Astrocyte (in vitro differentiated cells and primary cell): ENCODE data around the gene STMN1. TPM values are rescaled to one million over a fixed set of nuclear protein-coding genes. Genes with fewer than 3 reads are reported as not detected.

Source experiments
- DNase-seq: peaks from one replicate; pipeline ENCODE4 v3.0.0-alpha.2; 2010; ENCODE audit warnings: low read depth
- FAIRE-seq: peaks from 2 replicates; lab custom pipeline; 2011; peaks lifted over from hg19 to GRCh38; lab: Jason Lieb, UNC
- H2AFZ ChIP-seq: 2 replicates; pipeline ENCODE4 v1.6.0; 2012; ENCODE audit warnings: low read depth, low read length, inconsistent platforms
- H3K27ac ChIP-seq: 2 replicates; pipeline ENCODE4 v1.5.1; 2011; ENCODE audit warnings: low read depth, low read length, inconsistent platforms
- H3K27me3 ChIP-seq: 2 replicates; pipeline ENCODE4 v1.6.0; 2011; ENCODE audit warnings: low read length, inconsistent platforms; ENCODE audit not compliant: insufficient read depth
- H3K36me3 ChIP-seq: 2 replicates; pipeline ENCODE4 v1.5.1; 2011; ENCODE audit warnings: low read length, inconsistent platforms; ENCODE audit not compliant: insufficient read depth
- H3K4me1 ChIP-seq: 2 replicates; pipeline ENCODE4 v1.5.1; 2011; ENCODE audit warnings: low read length, inconsistent platforms; ENCODE audit not compliant: insufficient read depth
- H3K4me2 ChIP-seq: 2 replicates; pipeline ENCODE4 v1.6.0; 2012; ENCODE audit warnings: low read length, inconsistent platforms
- H3K4me3 ChIP-seq: 2 replicates; pipeline ENCODE4 v1.5.1; 2011; ENCODE audit warnings: low read depth, mild to moderate bottlenecking, low read length, inconsistent platforms; ENCODE audit not compliant: insufficient read depth
- H3K79me2 ChIP-seq: 2 replicates; pipeline ENCODE4 v1.6.0; 2012; ENCODE audit warnings: mild to moderate bottlenecking, low read length, inconsistent platforms; ENCODE audit not compliant: insufficient read depth
- H3K9ac ChIP-seq: 2 replicates; pipeline ENCODE4 v1.6.0; 2012; ENCODE audit warnings: mild to moderate bottlenecking, low read length, inconsistent platforms
- H3K9me3 ChIP-seq: 2 replicates; pipeline ENCODE4 v1.5.1; 2012; ENCODE audit warnings: low read depth, mild to moderate bottlenecking, low read length, inconsistent platforms; ENCODE audit not compliant: insufficient read depth
- H4K20me1 ChIP-seq: 2 replicates; pipeline ENCODE4 v1.6.0; 2012; ENCODE audit warnings: low read length, inconsistent platforms; ENCODE audit not compliant: insufficient read depth
- H3K27ac Mint-ChIP-seq: one replicate; pipeline ENCODE4 v1.8.0; 2021; ENCODE audit warnings: mild to moderate bottlenecking, mixed read lengths; ENCODE audit not compliant: unreplicated experiment
- H3K27me3 Mint-ChIP-seq: one replicate; pipeline ENCODE4 v1.8.0; 2021; ENCODE audit warnings: low read depth, mixed read lengths; ENCODE audit not compliant: unreplicated experiment
- H3K36me3 Mint-ChIP-seq: one replicate; pipeline ENCODE4 v1.8.0; 2021; ENCODE audit warnings: low read depth, mixed read lengths; ENCODE audit not compliant: unreplicated experiment
- H3K4me1 Mint-ChIP-seq: one replicate; pipeline ENCODE4 v1.8.0; 2021; ENCODE audit warnings: low read depth, mixed read lengths; ENCODE audit not compliant: unreplicated experiment
- H3K4me3 Mint-ChIP-seq: one replicate; pipeline ENCODE4 v1.8.0; 2021; ENCODE audit warnings: mild to moderate bottlenecking, moderate library complexity, mixed read lengths; ENCODE audit not compliant: unreplicated experiment
- H3K9me3 Mint-ChIP-seq: one replicate; pipeline ENCODE4 v1.8.0; 2021; ENCODE audit warnings: mild to moderate bottlenecking, mixed read lengths; ENCODE audit not compliant: unreplicated experiment
- CTCF ChIP-seq: IDR thresholded peaks from 2 replicates; pipeline ENCODE4 v1.5.1; 2011; ENCODE audit warnings: low read depth, mild to moderate bottlenecking, inconsistent platforms, low read length, moderate library complexity; ENCODE audit not compliant: insufficient read depth
- EZH2 ChIP-seq: IDR thresholded peaks from 2 replicates; pipeline ENCODE4 v1.6.1; 2012; ENCODE audit warnings: mild to moderate bottlenecking, low read length, inconsistent platforms; ENCODE audit not compliant: insufficient read depth
- total RNA-seq: library from RNA; stranded (reverse); gene quantifications from 2 replicates; pipeline ENCODE4 v1.2.1, GENCODE V29; 2021

Gene STMN1
- total RNA-seq, 1 donor from 2014 or later, result 173 TPM

DNA sequence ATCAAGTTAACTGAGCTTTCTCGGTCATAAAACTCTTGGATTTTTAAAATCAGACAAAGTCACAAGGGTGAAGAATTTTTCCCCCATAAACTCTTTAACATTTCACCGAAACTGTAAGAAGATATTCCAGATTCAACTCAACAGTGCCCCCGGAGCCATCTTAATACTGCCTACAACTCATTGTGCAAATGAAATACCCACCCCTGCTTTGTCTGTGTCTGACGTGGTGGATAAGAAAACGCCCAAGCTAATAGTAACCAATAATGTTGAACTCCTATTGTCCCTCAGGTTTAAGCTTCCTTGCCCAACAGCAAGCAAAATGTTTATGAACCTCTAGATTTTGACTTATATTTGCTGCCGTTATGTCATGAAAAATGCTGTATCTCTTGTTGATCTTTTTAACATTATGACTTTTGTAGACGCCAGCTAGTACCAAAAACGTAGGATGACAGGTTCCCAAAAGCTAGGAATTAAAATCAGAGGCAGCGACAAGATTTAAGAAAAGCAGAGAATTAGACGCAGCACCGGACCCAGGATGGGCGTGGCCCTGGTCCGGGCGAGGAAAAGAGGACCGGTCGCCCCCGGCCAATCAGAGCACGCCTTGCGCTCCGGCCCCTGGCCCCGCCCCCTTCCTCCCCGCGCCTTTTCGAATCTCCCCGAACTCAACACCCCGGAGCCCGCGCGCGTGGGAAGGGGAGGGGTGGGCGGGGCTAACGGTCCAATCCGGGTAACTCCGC is 1.1 kb downstream of the STMN1 start:
- H3K36me3 ChIP-seq, result peaks cover 26% of the 10 kb centered on the region
- no peaks in the 10 kb centered on the region for H3K9me3 ChIP-seq
- H3K79me2 ChIP-seq, result peaks cover 52% of the 10 kb centered on the region
- peak overlapping the region; percentile 92 for H3K4me3 ChIP-seq
- DNase-seq (peak; percentile 74), FAIRE-seq (peak; percentile 45)
- H3K4me2 ChIP-seq, result peak overlapping the region; percentile 90
- TF ChIP-seq EZH2 (no peak), CTCF (peak; percentile 32)
- H3K9ac ChIP-seq, result peak overlapping the region; percentile 91
- H3K9me3 Mint-ChIP-seq, result no peaks in the 10 kb centered on the region
- peaks cover 7% of the 10 kb centered on the region for H3K4me1 Mint-ChIP-seq
- peak overlapping the region; percentile 85 for H3K27ac ChIP-seq
- H3K27ac Mint-ChIP-seq, result peak overlapping the region; percentile 88
- H3K4me1 ChIP-seq, result peaks cover 13% of the 10 kb centered on the region
- peaks cover 1% of the 10 kb centered on the region for H3K27me3 Mint-ChIP-seq
- peaks cover 8% of the 10 kb centered on the region for H4K20me1 ChIP-seq
- H3K36me3 Mint-ChIP-seq, result peaks cover 9% of the 10 kb centered on the region
- no peaks in the 10 kb centered on the region for H3K27me3 ChIP-seq
- peak overlapping the region; percentile 93 for H3K4me3 Mint-ChIP-seq
- peak overlapping the region; percentile 55 for H2AFZ ChIP-seq

DNA sequence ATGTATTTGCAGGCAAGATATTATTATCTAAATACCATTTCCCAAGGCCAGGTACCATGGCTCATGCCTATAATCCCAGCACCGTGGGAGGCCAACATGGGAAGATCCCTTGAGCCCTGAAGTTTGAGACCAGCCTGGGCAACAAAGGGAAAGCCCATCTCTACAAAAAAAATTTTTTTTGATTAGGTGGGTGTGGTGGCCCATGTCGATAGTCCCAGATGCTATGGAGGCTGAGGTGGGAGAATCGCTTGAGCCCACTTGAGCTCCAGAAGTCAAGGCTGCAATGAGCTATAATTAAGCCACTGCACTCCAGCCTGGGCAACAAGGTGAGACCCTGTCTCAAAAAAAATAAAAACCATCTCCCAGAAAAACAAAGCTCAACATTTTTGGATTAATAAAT is 2.2 kb downstream of the STMN1 start:
- no peak overlapping the region for H3K27ac ChIP-seq
- TF ChIP-seq EZH2 (no peak), CTCF (no peak)
- peak overlapping the region; percentile 90 for H3K4me2 ChIP-seq
- Mint-ChIP-seq H3K4me3 (peak overlapping the region; percentile 93), H3K27ac (no peak overlapping the region), H3K4me1 (peaks cover 7% of the 10 kb centered on the region), H3K36me3 (peaks cover 13% of the 10 kb centered on the region), H3K9me3 (no peaks in the 10 kb centered on the region), H3K27me3 (peaks cover 1% of the 10 kb centered on the region)
- FAIRE-seq, result no peak
- H3K4me1 ChIP-seq, result peaks cover 13% of the 10 kb centered on the region
- no peaks in the 10 kb centered on the region for H3K9me3 ChIP-seq
- H3K79me2 ChIP-seq, result peaks cover 60% of the 10 kb centered on the region
- H3K4me3 ChIP-seq, result peak overlapping the region; percentile 92
- H3K27me3 ChIP-seq, result no peaks in the 10 kb centered on the region
- no peak for DNase-seq
- peaks cover 37% of the 10 kb centered on the region for H3K36me3 ChIP-seq
- H4K20me1 ChIP-seq, result peaks cover 8% of the 10 kb centered on the region
- no peak overlapping the region for H2AFZ ChIP-seq
- peak overlapping the region; percentile 91 for H3K9ac ChIP-seq

DNA sequence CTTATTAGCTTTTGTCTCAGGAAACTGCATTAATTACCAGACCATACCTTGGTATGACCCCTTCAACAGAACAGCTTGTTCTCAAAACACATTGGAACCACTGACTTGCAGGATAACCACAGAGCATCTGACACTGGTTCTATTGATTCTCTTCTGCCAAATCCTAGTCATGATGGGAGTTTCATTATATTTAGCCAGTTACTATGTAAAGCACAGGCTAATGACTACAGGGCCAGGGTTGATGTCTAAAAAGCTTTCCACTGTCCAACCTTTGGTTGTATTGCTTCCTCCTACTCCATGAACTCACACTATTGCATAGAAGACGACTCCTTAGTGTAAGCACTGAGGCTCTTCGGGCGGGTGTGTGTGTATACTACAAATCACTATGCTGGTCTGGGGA is 3.8 kb downstream of the STMN1 start:
- no peak for TF ChIP-seq EZH2
- no peak for TF ChIP-seq CTCF
- Mint-ChIP-seq H3K36me3 (peaks cover 18% of the 10 kb centered on the region), H3K27ac (no peak overlapping the region), H3K4me1 (peaks cover 7% of the 10 kb centered on the region), H3K4me3 (no peak overlapping the region), H3K9me3 (no peaks in the 10 kb centered on the region), H3K27me3 (peaks cover 1% of the 10 kb centered on the region)
- peaks cover 13% of the 10 kb centered on the region for H3K4me1 ChIP-seq
- peaks cover 46% of the 10 kb centered on the region for H3K36me3 ChIP-seq
- H3K27ac ChIP-seq, result no peak overlapping the region
- no peak overlapping the region for H3K9ac ChIP-seq
- FAIRE-seq (no peak), DNase-seq (no peak)
- peaks cover 13% of the 10 kb centered on the region for H4K20me1 ChIP-seq
- no peaks in the 10 kb centered on the region for H3K27me3 ChIP-seq
- peaks cover 60% of the 10 kb centered on the region for H3K79me2 ChIP-seq
- no peak overlapping the region for H3K4me3 ChIP-seq
- H3K4me2 ChIP-seq, result no peak overlapping the region
- no peaks in the 10 kb centered on the region for H3K9me3 ChIP-seq
- no peak overlapping the region for H2AFZ ChIP-seq
